ENCODE results near the gene ACRV1. TPM values are rescaled to one million over a fixed set of nuclear protein-coding genes. Genes with fewer than 3 reads are reported as not detected.

The ACRV1 gene
- polyA plus RNA-seq, 1 of the 3 experiments (the other 2 are of a cell fraction), result not detected

GRCh38 chr11:125624756-125625213 is 55.9 kb downstream of the ACRV1 start, which contains the start of gene CHEK1:
TSS of gene CHEK1 (plus strand) at chr11:125625163. CDS start at chr11:125626769, 1,606 bp downstream.
- H2AFZ ChIP-seq (ENCODE audit: low read depth), result peak within 1 kb of the TSS; percentile 80
- H3K27ac ChIP-seq (ENCODE audit: low read depth in 2 of 2, low read length in 1 of 2), result peak within 1 kb of the TSS; percentile 92 to 97
- H3K79me2 ChIP-seq (ENCODE audit: insufficient read depth), result peaks cover 36% of the 10 kb centered on the region
- peaks cover 27 to 40% of the 10 kb centered on the region in 2 experiments for H3K36me3 ChIP-seq (replicated peaks in 1 of 2; ENCODE audit: control insufficient read depth in 1 of 2, insufficient read depth in 2 of 2, low read length in 1 of 2)
- CTCF ChIA-PET, result interaction anchor here (1.9 to 2.0 kb wide), 2 partner anchors 55 to 250 kb away, joined by 5 to 8 read pairs; partner anchors contain the start of gene EI24
- H3K9me2 ChIP-seq, result no peaks in the 10 kb centered on the region
- no peaks in the 10 kb centered on the region for H3K9me3 ChIP-seq
- peaks cover 4 to 11% of the 10 kb centered on the region in 2 experiments; a peak in 3 of 4 replicates for H3K4me1 ChIP-seq (ENCODE audit: control insufficient read depth in 1 of 2, insufficient read depth in 2 of 2, low read depth in 1 of 2, low read length in 1 of 2)
- no peaks in the 10 kb centered on the region for H3K27me3 ChIP-seq (ENCODE audit: insufficient read depth)
- TF ChIP-seq EP300 (IDR thresholded peaks at IDR 0.05; ENCODE audit: borderline replicate concordance in 1 of 2, low read depth in 1 of 2, low read length in 1 of 2) (no peak), CHD2 (IDR thresholded peaks at IDR 0.05; ENCODE audit: low read length, partially characterized antibody) (no peak), FOXM1 (IDR thresholded peaks at IDR 0.05; ENCODE audit: low read depth) (no peak), MEF2A (IDR thresholded peaks at IDR 0.05; ENCODE audit: borderline replicate concordance, low read depth) (no peak), GATA2 (CRISPR knock-in tag; IDR thresholded peaks at IDR 0.05) (no peak), REST (IDR thresholded peaks at IDR 0.05; ENCODE audit: low read depth, low read length) (no peak), TAF1 (IDR thresholded peaks at IDR 0.05; ENCODE audit: borderline replicate concordance, low read depth, low read length) (no peak), EZH2phosphoT487 (IDR thresholded peaks at IDR 0.05; ENCODE audit: borderline replicate concordance, low read depth) (no peak), YY1 (IDR thresholded peaks at IDR 0.05; ENCODE audit: low read depth) (no peak), SIN3A (IDR thresholded peaks at IDR 0.05; ENCODE audit: borderline replicate concordance, low read depth, low read length) (no peak), PBX3 (IDR thresholded peaks at IDR 0.05) (no peak), TEAD4 (IDR thresholded peaks at IDR 0.05; ENCODE audit: borderline replicate concordance, insufficient read depth) (no peak), NFIC (IDR thresholded peaks at IDR 0.05; ENCODE audit: borderline replicate concordance) (no peak), RXRA (IDR thresholded peaks at IDR 0.05; ENCODE audit: borderline replicate concordance, low read depth) (no peak), MAX (IDR thresholded peaks at IDR 0.05; ENCODE audit: low read depth) (no peak), JUND (IDR thresholded peaks at IDR 0.05) (no peak)
- TF ChIP-seq, protein P1, sequence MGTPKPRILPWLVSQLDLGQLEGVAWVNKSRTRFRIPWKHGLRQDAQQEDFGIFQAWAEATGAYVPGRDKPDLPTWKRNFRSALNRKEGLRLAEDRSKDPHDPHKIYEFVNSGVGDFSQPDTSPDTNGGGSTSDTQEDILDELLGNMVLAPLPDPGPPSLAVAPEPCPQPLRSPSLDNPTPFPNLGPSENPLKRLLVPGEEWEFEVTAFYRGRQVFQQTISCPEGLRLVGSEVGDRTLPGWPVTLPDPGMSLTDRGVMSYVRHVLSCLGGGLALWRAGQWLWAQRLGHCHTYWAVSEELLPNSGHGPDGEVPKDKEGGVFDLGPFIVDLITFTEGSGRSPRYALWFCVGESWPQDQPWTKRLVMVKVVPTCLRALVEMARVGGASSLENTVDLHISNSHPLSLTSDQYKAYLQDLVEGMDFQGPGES (IDR thresholded peaks at IDR 0.05; ENCODE audit: low read depth, low read length), result no peak
- H3F3A ChIP-seq (replicated peaks; ENCODE audit: insufficient read depth), result peaks cover 57% of the 10 kb centered on the region
- peak within 1 kb of the TSS; percentile 88 for H3K4me2 ChIP-seq
- DNase-seq, result no peak
- no peaks in the 10 kb centered on the region for H4K20me1 ChIP-seq (ENCODE audit: insufficient read depth)
- POLR2A ChIA-PET, result interaction anchor here (0.6 to 3.8 kb wide), 2 partner anchors 32 to 112 kb away, joined by 4 to 13 read pairs; partner anchors contain the start of gene STT3A
- WGBS (ENCODE audit: low lambda C conversion rate), result 80% methylated on average over 9 of the region's 9 CpGs
- H3K4me3 ChIP-seq (ENCODE audit: low read depth in 2 of 2, low read length in 1 of 2), result peak within 1 kb of the TSS; percentile 77 to 79
- peak within 1 kb of the TSS; percentile 78 for H3K9ac ChIP-seq

Data from SK-N-SH (cell line).